AG09319 (cell line): ENCODE measurements around the gene HPS5.

Experiments
- DNase-seq: peaks from one replicate; pipeline ENCODE4 v3.0.0-alpha.2; 2010; ENCODE audit warnings: low read depth; ENCODE audit errors: extremely low read depth
- CTCF ChIP-seq: IDR thresholded peaks from 2 replicates; pipeline ENCODE4 v1.5.1; 2011; ENCODE audit warnings: low read depth, mild to moderate bottlenecking, inconsistent platforms, low read length, moderate library complexity

Gene HPS5

GRCh38 chr11:18365741-18366140 is 43.8 kb upstream of the HPS5 start:
- no peak for TF ChIP-seq CTCF
- no peak for DNase-seq

- no peak for TF ChIP-seq CTCF
- no peak for DNase-seq
Observed at GRCh38 chr11:18364495-18365073, 42.6 kb upstream of the HPS5 start.

- DNase-seq = no peak
- TF ChIP-seq CTCF = no peak
Observed at GRCh38 chr11:18361154-18361553, 39.2 kb upstream of the HPS5 start.

GRCh38 chr11:18358646-18359045 is 36.7 kb upstream of the HPS5 start:
- no peak for TF ChIP-seq CTCF
- DNase-seq = no peak

GRCh38 chr11:18352581-18352980 is 30.6 kb upstream of the HPS5 start:
- no peak for DNase-seq
- TF ChIP-seq CTCF = no peak

- TF ChIP-seq CTCF = no peak
- peak; percentile 53 for DNase-seq
Observed at GRCh38 chr11:18347471-18348125, 25.7 kb upstream of the HPS5 start.

- no peak for TF ChIP-seq CTCF
- DNase-seq = no peak
Observed at GRCh38 chr11:18332891-18333290, 11.0 kb upstream of the HPS5 start.
